Stimulated activated CD8-positive, alpha-beta memory T cell treated with anti-CD3 and anti-CD28 coated beads, Interleukin-7, amount 100 ng/mL, for 4 hours (primary cell): ENCODE results near the gene RPP25L.
"Not testable (repeated sequence)": the region's sequence is repeated elsewhere in the genome, so short reads cannot be mapped to it uniquely, and the experiment has no call there.

Experiments used
- DNase-seq, 2 donors: peaks; one replicate each; pipeline ENCODE4 v3.0.0-alpha.2; 2020; ENCODE audit warnings: low read depth in 2 of 2

The RPP25L gene, protein sequence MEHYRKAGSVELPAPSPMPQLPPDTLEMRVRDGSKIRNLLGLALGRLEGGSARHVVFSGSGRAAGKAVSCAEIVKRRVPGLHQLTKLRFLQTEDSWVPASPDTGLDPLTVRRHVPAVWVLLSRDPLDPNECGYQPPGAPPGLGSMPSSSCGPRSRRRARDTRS

DNA sequence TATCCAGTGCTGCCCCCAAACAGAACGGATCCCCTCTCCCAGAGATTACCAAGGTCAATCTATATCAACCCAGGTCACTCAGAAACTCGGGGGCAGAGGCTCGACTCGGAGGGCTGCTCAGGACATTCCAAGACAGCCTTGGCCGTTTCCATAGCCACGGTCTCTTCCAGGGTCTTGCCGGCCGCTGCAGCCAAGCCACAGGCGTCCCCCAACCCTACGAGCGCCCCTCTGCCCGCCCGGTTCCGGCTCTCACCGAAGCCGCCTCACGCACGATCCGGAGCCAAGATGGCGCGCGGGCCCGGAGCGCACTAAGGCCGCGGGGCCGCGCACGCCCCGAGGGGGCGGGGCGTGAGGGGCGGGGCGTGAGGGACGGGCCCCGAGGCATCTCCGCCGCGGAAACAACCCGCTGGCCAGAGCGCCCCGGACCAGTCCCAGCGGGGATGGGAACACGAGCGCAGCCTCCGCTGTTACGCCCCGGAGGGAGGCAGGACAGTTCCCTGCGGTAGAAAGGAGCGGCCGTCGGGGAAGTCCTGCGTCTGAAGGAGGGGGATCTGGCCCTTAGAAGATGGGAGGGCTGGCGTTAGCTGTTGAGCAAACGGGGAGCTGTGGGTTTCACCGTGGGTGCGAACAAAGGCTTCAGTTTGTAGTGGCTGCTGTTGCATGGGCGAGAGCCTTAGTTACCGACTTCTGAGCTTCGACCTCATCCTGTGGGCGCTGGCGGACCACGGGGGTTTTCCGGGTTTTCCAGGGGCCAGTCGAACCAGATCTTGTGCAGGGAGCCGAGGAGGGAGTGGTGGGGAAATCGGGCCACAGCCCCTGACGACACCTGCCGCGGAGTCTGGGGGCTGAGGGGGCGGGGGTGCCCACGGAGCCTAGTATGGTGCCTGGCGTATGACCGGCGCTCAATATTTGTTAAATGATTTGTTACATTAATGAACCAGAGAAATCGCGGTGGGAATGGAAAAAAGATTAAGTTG is at the start of gene RPP25L:
RPP25L (minus strand) TSS at position 287 of the 977 bp plus-strand sequence. CDS start 801 bp downstream, outside the sequence.
- DNase-seq, result peak; percentile 55 to 80

DNA sequence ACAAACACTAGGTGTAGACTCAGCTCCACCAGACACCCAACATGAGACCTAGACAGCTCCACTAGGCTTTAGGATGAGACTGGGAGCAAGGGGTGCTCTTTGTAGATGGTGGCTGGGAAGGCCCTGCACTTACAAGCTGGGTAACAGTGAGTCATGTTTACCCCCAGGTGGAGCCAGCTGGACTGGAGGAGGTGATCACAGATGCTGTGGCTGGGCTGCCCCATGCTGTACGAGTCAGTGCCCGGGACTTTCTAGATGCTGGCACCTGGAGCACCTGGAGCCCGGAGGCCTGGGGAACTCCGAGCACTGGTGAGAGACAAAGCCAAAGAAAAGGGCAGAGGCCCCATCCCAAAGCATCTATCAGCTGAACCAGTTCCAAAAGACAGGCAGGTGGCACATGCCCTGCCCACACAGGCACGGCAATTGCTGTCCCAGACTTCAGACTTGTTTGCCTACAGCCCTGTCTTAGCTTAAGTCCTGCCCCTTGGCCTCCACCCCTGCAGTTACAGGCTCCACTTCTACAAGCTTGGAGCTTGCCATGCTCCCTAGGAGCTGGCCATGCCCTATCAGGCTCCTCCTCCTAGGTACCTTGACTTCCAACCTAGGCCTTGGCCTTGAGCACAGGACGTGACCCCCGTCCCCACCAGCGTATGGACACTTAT is 47.8 kb upstream of the RPP25L start:
- DNase-seq, result no peak

DNA sequence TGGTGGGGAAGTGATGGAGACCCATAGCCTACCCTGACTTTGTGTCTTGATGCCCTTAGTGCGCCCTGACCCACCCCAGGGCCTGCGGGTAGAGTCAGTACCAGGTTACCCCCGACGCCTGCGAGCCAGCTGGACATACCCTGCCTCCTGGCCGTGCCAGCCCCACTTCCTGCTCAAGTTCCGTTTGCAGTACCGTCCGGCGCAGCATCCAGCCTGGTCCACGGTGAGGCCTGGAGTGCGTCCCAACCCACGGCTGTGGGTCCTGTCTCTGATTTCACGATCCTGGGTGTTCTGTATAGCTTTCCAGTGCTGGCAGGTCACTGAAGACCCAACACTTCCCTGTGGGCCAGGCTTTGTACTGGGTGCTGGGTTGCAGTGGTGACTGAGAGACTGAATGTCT is 46.6 kb upstream of the RPP25L start:
- DNase-seq, result no peak

DNA sequence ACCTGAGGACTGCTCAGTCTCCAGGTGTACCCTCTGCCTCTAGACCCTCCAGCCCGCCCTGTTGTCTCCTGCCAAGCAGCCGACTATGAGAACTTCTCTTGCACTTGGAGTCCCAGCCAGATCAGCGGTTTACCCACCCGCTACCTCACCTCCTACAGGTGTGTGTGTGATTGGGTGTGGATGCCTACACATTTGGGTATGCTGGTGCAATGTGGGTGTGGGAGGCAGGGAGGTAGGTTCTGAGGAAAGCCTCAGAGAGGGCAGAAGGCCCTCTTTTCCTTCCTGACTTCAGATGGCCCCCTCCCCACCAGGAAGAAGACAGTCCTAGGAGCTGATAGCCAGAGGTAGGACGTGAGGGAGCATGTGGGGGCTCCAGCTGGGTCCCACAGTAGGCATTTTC is 45.1 kb upstream of the RPP25L start:
- no peak for DNase-seq

DNA sequence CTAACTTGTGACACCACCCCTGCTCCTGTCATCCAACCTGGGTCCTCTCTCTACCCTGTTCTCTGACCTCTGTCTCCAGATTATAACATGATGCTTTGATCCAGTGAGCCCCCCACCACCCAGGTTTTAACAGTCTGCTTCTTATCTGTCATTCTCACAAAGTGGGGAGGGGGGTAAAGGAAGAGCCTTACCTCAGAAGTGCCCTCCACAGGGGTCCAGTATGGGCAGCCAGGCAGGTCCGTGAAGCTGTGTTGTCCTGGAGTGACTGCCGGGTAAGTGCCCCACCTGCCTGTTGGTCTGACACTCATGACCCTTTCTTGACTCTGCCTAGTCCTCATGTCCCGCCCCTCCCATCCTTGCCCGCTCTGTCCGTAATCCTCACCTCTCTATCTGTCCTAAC is 43.5 kb upstream of the RPP25L start:
- DNase-seq, result no peak

DNA sequence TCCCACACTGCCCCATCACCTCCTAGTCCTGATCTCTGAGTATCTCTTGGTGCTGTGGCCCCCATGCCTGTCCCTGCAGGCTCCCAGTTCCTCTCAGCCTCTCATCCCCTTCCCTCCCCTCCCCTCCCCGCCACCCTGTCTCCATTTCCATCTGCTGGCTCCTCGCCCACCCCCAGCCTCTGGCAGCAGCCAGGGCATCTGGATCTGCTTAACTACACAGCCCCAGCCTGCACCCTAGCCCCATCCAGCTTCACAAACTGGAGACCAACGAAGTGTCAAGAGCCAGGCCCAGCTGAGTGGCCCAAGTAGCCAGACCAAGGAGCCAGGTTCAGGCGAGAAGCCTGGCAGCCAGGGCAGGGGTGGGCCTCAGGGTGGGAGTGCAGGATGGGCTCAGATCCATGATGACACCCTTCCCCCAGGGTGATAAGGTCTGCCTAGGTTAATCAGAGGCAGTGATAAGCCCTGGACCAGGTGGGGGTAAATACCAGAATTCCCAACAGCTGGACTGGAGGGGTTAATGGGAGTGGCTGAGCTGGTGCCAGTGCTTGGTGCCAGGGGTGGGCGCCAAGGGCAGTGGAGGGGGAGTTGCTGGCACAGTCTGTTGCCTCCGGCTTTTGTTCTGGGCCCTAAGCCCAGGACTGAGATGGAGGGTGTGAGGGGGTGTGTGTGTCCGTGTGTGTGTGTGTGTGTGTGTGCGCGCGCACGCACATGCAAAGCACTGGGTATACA is 42.6 kb upstream of the RPP25L start:
- DNase-seq, result no peak

DNA sequence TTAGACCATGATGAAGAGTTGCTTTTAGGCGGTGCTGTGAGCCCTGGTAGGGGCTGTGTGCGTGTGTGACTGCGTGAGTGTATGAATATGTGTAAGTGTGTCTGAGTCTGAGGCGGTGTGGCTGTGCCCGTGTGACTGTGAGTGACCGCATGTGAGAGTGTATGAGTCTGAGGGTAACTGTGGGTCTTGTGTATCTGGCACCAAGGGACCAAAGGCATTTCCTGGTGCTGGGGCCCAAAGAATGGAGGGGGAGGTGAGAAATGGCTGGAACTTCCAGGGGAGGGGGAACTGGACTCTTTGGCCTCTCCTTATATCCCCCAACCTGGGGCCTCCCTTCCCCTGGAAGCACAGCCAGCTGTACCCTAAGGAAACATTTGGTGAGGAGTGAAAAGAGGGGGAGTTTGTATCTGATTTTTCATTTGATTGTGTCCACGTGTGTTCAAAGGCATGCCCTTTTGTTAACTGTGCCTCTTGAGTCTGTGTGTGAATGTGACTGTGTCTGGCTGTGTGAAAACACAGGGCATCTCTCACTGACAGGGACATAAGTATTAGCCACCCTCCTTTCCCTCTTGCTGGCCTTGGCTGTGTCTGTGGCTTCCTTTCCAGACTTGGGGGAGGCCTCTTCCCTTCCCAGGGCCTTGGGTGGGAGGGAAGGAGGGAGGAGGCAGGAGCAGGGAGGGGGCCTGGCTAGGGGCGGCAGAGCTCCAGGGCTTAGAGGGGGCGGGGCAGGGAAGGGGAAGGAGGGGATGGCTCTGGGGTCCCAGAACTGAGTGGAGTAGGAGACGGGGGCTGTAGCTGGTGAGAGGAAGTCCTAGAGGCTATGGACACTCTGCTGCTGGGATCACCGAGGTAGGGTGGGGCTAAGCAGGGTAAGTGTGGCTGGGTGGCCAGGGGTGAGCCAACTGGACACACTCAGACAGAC is 41.5 kb upstream of the RPP25L start:
- no peak for DNase-seq

DNA sequence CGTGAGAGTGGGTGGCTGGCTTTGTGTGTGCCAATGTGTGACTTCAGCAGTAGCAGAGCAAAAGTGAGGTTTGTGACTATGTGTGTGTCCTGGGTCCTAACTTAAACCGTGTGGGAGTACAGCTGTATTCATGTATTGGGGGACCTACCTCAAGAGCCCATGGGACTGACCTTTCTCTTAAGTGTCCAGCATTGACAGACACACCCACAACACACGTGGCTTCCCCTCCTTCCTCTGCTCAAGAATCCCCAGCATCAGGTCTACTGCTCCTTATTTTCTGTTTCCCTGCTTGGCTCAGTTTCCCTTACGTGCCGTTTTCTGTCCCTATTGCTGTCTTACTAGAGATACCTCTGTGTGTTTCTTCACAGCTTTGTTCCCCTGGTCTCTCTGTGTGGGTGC is 40.7 kb upstream of the RPP25L start:
- DNase-seq, result no peak

DNA sequence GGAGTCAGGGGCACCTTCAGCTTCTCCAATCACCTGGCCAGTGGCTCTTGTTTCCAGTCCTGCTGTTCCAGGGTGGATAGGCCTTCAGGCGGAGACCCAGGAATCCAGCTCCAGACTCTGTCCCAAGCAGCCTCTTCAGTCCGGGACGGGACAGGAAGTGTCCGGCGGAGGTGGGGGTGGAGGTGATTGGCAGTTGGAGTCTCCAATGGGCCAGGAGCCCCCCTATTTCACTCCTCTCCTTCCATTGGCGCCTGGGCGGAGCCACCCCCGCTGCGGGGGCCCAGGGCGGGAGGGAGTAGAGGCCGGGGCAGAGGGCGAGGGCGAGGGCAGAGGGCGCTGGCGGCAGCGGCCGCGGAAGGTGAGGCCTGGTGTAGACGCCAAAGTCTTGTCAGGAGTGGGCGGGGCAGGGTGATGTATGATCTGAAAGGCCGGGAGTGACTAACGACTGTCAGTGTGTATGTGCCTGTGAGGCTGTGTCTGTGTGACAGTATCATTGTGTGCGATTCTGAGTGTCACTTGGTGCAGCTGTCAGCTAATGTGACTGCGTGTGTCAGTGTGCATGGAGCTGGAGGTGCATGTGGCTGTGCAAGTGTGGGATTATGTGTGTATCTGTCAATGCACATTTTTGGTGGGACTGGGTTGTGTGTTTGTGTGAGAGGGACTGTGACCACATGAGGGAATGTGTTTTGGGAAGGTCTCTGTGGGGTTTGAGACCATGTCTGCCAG is 40.1 kb upstream of the RPP25L start, which contains the start of gene IL11RA:
IL11RA (plus strand) TSS at position 310 of the 726 bp plus-strand sequence. CDS start 3,033 bp downstream, outside the sequence.
- peak in 1 of 2 donors; percentile 36 for DNase-seq

DNA sequence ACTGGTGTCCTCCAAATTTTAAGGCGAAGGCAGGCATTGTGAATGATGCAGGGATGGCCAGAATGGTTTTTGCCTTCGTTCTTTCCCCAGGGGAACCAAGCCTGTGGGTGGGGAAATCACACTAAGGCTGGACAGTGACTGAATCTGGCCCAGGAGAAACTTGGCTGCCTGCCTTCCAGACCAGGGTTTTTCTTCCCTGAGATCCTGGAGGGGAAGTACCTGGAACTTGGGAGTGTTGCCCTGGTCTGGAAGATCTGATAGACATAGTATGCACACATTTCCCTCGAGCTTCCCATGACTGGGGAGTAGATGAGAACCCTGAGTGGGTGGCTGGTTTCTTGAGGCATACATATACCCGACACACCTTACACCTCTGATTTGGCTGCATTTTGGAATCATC is 39.4 kb upstream of the RPP25L start:
- DNase-seq, result no peak

DNA sequence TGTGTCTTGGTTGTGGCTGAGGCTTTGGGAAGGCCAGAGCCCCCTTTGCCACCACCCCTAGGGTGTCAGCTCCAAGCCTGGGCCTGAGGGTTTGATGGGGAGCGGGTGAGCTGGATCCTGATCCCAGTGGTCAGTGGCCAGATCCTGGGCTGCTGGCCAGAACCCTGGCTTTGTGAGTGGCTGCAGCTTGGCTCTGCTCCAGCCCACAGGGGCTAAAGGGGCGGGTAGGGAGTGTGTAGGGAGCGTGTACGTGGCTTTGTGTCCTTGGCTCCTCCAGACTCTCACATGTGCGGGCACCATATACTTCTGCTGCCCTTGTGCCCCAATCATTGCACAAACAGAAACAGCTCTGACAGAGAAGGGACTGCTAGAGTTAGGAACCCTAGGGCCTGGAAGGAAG is 38.9 kb upstream of the RPP25L start:
- no peak for DNase-seq

DNA sequence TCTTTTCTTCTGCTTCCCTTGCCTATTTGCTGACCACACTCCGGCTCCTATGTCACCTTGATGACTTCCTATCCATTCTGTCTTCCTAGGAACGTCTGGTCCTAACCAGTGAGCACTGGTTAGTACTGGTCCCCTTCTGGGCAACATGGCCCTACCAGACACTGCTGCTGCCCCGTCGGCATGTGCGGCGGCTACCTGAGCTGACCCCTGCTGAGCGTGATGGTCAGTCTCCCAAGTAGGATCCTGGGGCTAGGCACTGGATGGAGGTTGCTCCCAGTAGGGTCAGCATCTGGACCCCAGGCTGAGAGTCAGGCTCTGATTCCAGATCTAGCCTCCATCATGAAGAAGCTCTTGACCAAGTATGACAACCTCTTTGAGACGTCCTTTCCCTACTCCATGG is 36.8 kb upstream of the RPP25L start:
- no peak for DNase-seq

DNA sequence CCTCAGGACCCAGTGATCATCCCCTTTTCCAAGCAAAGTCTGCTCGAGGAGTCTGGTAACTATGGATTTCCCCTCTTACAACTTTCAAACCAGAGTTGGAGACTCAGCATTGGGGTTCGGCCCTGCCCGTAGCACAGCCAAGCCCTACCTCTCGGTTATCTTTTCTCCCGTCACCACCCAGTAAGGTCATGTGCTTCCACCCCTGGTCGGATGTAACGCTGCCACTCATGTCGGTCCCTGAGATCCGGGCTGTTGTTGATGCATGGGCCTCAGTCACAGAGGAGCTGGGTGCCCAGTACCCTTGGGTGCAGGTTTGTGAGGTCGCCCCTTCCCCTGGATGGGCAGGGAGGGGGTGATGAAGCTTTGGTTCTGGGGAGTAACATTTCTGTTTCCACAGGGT is 35.8 kb upstream of the RPP25L start:
- no peak for DNase-seq

DNA sequence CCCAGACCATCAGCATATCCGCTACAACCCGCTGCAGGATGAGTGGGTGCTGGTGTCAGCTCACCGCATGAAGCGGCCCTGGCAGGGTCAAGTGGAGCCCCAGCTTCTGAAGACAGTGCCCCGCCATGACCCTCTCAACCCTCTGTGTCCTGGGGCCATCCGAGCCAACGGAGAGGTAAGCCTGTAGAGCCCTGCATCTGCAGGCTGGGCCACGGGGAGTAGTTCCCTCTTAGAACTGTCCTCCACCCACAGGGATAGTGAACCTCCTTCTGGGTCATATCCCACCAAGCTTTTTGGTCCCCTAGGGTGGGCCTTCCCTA is 35.1 kb upstream of the RPP25L start:
- no peak for DNase-seq

DNA sequence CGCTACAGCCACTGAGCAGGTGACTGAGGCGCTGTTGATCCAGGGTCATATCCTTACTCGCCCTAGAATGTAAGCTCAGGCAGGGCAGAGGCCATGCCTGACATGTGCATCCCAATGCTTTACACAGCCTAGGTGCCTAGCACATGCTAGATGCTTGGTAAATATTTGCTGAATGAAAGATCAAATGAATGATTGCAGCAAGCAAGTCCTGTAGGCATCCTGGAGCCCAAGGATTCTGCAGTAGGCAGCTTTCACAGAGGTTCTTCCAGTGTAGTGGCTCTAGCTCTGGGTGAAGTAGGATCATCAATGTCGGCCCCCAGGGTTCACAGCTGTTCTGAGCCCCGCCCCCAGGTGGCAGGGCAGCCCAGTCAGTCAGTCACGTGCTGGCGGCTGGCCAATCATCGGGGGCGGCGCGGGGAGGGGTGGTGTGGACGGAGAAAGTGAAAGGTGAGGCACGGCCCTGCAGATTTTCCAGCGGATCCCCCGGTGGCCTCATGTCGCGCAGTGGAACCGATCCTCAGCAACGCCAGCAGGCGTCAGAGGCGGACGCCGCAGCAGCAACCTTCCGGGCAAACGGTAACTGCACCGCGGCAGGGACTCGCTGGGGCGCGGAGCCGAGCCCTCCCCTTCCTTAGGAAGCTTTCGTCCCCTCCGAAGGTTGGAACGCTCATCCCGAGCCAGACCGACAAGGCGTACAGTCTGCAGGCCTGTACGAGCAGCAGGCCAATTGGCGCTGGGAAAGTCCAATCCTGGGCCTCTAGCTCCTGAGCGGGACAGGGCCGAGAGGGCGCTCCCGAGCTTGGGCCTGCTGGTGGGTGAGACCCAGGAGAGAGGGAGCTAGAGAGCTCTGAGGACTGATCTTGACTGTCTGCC is 34.5 kb upstream of the RPP25L start, which contains the start of gene GALT:
GALT (plus strand) TSS at position 465 of the 873 bp plus-strand sequence; CDS start at position 495, 30 bp downstream.
- peak; percentile 94 to 95 for DNase-seq

DNA sequence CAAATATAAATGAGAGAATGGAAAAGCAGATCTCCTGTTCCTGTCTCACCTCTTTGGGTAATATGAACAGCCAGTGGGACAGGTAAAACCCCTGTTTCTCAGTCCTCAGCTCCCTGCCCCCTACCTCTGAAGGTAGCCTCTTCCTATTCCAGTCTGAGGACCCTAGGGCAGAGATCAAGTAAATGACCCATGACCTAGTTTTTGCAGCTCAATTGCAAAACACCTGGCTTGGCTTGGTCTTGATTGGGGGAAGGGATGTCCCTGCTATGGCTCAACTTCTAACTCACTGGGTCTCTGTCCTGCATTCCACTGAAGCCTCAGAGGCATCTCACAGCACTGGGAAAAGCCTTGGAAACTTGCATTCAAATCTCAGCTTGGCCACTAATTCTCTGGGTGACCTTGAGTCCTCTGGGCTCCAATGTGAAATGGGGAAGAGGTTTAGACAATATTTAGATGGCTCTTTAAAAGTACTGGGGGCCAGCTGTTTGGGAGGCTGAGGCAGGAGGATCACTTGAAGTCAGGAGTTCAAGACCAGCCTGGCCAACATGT is 32.9 kb upstream of the RPP25L start:
- DNase-seq, result no peak

DNA sequence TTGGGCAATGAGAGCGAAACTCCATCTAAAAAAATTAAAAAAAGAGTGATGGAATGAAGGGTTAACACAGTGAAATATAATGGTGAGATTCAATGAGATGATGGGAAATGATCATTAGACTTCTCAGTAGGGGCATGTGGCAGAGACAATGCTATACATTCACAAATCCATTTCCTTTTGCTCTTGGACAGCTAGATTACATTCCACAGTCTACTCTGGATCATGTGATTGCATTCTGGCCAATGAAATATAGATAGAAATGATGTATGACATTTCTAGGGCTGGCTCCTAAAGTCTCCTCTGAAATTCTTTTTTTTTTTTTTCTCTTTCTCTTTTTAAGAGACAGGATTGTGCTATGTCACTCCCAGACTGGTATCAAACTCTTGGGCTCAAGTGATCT is 30.8 kb upstream of the RPP25L start:
- DNase-seq, result no peak

DNA sequence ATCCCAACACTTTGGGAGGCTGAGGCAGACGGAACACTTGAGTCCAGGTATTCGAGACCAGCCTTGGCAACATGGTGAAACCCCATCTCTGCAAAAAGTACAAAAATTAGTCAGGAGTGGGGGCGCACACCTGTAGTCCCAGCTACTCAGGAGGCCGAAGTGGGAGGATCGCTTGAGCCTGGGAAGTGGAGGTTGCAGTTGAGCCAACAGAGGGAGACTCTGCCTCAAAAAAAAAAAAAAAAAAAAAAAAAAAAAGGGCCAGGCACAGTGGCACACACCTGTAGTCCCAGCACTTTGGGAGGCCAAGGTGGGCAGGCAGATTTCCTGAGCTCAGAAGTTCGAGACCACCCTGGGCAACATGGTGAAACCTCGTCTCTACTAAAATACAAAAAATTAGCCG is 27.4 kb upstream of the RPP25L start:
- not testable (repeated sequence) for DNase-seq

DNA sequence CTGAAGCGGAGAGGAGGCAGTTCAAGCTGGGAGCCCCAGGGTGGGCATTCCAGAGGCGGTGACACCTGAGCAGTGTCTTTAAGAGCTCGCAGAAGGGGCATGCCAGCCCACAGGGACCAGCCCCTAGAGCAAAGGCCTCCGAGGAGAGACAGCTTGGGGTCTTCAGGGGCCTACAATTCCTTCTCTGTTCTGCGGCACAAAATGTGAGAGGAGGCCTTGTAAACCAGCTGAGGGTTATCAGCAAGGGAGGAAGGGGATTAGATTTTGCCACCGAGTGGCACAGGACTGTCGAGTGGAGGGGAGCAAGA is 26.2 kb upstream of the RPP25L start:
- DNase-seq, result no peak
